Hepatocyte (in vitro differentiated cells): ENCODE results near the gene HIGD1C.

Experiments
- EZH2 ChIP-seq: fragments of 200-600 bp; sonication (generic); IDR thresholded peaks from 2 replicates; pipeline ENCODE4 v1.6.1; 2016; ENCODE audit warnings: antibody characterized with exemption, mild to moderate bottlenecking, borderline replicate concordance
- EZH2phosphoT487 ChIP-seq: fragments of 200-600 bp; sonication (generic); IDR thresholded peaks from one replicate; pipeline ENCODE4 v1.6.1; 2018; ENCODE audit warnings: antibody characterized with exemption, mild to moderate bottlenecking, low read depth, moderate library complexity; ENCODE audit not compliant: unreplicated experiment, severe bottlenecking
- TF ChIP-seq, protein P1 (sequence below): fragments of 200-600 bp; sonication (generic); IDR thresholded peaks from 2 replicates; pipeline ENCODE4 v1.5.1; 2016; ENCODE audit warnings: antibody characterized with exemption, mild to moderate bottlenecking; ENCODE audit not compliant: poor library complexity

DNA sequence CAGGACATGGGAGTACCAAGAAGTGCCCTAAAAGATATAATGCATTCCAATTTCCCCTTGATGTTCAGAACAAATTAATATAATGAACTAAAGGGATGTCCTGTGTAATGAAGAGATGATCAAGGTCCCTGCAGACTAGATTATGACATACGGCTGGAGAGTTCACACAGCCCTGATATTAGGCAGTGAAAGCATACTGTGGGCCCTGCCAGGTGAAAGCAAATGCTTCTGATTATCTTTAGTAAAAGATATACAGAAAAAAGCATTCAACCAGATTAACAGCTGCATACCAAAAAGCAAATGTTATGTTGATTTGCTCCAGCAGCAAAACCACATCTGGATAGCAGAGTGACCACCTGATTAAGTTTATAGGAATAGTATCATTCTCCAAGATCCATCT is 12.1 kb downstream of the HIGD1C start:
- TF ChIP-seq, protein P1, sequence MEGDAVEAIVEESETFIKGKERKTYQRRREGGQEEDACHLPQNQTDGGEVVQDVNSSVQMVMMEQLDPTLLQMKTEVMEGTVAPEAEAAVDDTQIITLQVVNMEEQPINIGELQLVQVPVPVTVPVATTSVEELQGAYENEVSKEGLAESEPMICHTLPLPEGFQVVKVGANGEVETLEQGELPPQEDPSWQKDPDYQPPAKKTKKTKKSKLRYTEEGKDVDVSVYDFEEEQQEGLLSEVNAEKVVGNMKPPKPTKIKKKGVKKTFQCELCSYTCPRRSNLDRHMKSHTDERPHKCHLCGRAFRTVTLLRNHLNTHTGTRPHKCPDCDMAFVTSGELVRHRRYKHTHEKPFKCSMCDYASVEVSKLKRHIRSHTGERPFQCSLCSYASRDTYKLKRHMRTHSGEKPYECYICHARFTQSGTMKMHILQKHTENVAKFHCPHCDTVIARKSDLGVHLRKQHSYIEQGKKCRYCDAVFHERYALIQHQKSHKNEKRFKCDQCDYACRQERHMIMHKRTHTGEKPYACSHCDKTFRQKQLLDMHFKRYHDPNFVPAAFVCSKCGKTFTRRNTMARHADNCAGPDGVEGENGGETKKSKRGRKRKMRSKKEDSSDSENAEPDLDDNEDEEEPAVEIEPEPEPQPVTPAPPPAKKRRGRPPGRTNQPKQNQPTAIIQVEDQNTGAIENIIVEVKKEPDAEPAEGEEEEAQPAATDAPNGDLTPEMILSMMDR: no peak
- TF ChIP-seq EZH2 (no peak), EZH2phosphoT487 (no peak)
